Ishikawa (cell line): ENCODE measurements around the gene SMIM3.

Experiments
- CEBPB ChIP-seq: IDR thresholded peaks from 2 replicates; pipeline ENCODE4 v1.6.1; 2012
- CREB1 ChIP-seq: IDR thresholded peaks from 2 replicates; pipeline ENCODE4 v1.6.1; 2012; ENCODE audit warnings: low read depth
- EGR1 ChIP-seq: IDR thresholded peaks from 2 replicates; pipeline ENCODE4 v1.6.1; 2012
- EP300 ChIP-seq: IDR thresholded peaks from 2 replicates; pipeline ENCODE4 v1.6.1; 2012; ENCODE audit warnings: borderline replicate concordance
- FOXM1 ChIP-seq: IDR thresholded peaks from 2 replicates; pipeline ENCODE4 v1.6.1; 2012; ENCODE audit warnings: low read depth, borderline replicate concordance
- RAD21 ChIP-seq: IDR thresholded peaks from 2 replicates; pipeline ENCODE4 v1.6.1; 2012; ENCODE audit warnings: low read depth
- REST ChIP-seq: IDR thresholded peaks from 2 replicates; pipeline ENCODE4 v1.6.1; 2012; ENCODE audit warnings: low read depth, mild to moderate bottlenecking
- TAF1 ChIP-seq: IDR thresholded peaks from 2 replicates; pipeline ENCODE4 v1.6.1; 2012; ENCODE audit warnings: low read depth, mild to moderate bottlenecking
- YY1 ChIP-seq: IDR thresholded peaks from 2 replicates; pipeline ENCODE4 v1.6.1; 2012; ENCODE audit warnings: low read depth
- ZBTB7A ChIP-seq: IDR thresholded peaks from 2 replicates; pipeline ENCODE4 v1.6.1; 2012; ENCODE audit warnings: low read depth
- TF ChIP-seq, protein P1 (sequence below): IDR thresholded peaks from 2 replicates; pipeline ENCODE4 v1.6.1; 2012
- TF ChIP-seq, protein P2 (sequence below): IDR thresholded peaks from 2 replicates; pipeline ENCODE4 v1.6.1; 2012

- TF ChIP-seq CEBPB (peak; percentile 47; the same call in 1 of the 2 replicates), ZBTB7A (no peak), TAF1 (no peak), FOXM1 (no peak), EP300 (no peak), RAD21 (peak; percentile 27; the same call in 1 of the 2 replicates), EGR1 (no peak), CREB1 (no peak), YY1 (no peak), REST (no peak)
- TF ChIP-seq, protein P1, sequence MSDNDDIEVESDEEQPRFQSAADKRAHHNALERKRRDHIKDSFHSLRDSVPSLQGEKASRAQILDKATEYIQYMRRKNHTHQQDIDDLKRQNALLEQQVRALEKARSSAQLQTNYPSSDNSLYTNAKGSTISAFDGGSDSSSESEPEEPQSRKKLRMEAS = no peak
- TF ChIP-seq, protein P2, sequence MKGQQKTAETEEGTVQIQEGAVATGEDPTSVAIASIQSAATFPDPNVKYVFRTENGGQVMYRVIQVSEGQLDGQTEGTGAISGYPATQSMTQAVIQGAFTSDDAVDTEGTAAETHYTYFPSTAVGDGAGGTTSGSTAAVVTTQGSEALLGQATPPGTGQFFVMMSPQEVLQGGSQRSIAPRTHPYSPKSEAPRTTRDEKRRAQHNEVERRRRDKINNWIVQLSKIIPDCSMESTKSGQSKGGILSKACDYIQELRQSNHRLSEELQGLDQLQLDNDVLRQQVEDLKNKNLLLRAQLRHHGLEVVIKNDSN = no peak
Measured at GRCh38 chr5:150763023-150763769, 15.4 kb upstream of the SMIM3 start.
